Activated CD8-positive, alpha-beta memory T cell treated with anti-CD3 and anti-CD28 coated beads for 24 hours (primary cell): Measurements from ENCODE around the gene LRRC18.
A peak's percentile ranks its signal among the peaks of the same experiment; 100 is the strongest.

Source experiments
- DNase-seq: peaks from one replicate; pipeline ENCODE4 v3.0.0-alpha.2; 2020

The LRRC18 gene

GRCh38 chr10:48945441-48946130 lies 5.9 kb upstream of the LRRC18 start:
- no peak for DNase-seq

- no peak for DNase-seq
Measured at GRCh38 chr10:48944171-48944570, 4.5 kb upstream of the LRRC18 start.

- peak; percentile 7 for DNase-seq
Measured at GRCh38 chr10:48943096-48943495, 3.5 kb upstream of the LRRC18 start.

GRCh38 chr10:48941427-48942075 lies 1.9 kb upstream of the LRRC18 start:
- peak; percentile 11 for DNase-seq

DNA sequence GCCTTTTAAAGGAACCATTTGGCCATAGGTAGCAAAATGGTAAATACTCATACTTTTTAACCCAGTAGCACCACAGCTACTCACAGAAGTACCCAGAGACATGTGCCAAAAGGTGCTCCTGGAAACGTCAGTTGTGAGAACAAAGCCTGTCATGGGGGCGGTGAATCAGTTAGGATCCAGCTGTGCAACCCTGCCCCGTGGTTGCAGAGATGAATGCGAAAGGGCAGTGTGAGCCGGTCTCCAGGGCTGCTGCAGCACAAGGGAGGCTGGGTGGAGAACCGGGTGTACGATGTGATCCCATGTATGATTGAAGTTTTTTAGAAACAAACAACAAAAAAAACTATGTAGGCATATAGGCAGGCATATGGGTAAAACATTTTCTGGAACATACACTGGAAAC lies 1.3 kb upstream of the LRRC18 start:
- DNase-seq, result no peak

DNA sequence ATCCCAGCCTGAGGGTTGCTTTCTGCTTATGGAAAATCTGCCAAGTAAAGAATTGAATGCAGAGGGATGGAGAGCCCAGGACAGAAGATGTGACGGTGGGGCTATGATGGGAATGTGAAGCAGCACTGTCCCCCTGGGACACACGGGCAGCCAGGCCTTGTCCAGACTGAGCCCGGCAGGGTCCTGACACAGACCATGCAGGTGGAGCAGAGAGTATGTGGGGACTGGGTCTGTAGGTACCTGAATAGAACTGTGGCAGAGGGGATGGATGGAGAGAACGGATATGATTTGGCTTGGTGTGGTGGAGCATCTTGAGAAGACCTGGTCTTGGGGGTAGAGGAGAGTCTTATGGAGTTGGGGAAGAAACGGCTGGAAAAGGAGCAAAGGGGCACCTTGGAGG lies 732 bp upstream of the LRRC18 start:
- peak; percentile 5 for DNase-seq

DNA sequence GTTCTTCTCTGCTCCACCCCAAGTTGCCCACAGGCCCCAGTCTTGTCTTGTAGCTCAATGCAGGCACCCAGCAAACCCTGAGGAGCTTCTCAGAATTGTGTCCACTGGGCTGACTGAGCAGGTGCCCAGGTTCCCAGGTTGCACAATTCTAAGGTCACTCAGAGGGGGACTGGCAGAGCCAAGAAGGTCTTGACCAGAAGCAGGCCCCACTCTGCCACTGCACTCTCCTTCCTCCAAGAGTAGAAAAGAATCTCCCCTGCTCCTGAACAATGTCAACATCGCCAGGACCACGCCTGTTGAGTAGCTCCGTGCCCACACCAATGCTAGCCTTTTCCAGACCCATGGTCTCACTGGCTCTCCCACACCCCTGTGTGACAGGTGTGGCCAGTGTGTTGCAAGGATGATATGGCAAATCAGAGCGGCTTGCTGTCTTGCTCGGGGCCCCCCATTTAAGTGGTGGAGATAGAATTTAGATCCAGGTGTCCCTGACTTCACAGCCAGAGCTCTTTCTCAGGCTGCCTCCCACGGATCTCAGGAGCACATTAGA lies 577 bp downstream of the LRRC18 start:
- DNase-seq, result no peak

DNA sequence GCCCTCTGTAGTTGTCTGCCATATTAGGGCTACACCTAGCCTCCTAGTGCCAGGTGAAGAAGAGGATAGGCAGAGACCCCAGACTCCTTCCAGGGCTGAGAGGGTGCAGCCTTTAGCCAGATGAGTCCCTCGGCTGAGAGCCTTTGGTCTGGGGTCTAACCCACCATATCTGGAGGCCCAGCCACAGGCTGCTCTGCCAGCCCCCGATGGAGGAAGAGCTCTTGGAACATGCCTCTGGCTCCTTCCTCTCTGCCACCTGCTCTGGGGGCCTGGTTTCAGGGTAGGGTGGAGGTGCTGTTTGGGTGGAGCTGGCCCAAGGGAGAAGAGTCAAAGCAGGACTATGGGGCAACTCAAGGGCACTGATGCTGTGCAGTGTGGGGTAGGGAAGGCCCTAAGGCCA lies 1.4 kb downstream of the LRRC18 start:
- peak; percentile 32 for DNase-seq

DNA sequence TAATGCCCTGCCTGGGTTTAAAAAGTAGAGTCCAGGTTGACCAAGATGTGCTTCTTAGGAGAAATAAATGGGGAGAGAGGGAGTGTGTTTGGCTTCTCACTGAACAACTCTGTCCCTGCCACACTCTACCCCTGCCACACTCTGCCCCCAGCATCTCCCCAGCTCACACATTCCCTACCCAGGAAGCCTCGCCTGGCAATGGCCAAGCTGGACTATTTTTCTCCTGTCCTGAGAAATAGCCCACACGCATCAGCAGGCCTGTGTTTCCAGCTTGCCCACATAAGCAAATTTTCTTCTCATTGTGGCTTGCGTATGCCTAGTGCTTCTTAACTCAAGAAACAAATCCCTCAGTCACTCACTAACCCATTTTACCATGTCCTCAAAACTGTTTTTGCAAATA lies 1.8 kb downstream of the LRRC18 start:
- peak; percentile 9 for DNase-seq

DNA sequence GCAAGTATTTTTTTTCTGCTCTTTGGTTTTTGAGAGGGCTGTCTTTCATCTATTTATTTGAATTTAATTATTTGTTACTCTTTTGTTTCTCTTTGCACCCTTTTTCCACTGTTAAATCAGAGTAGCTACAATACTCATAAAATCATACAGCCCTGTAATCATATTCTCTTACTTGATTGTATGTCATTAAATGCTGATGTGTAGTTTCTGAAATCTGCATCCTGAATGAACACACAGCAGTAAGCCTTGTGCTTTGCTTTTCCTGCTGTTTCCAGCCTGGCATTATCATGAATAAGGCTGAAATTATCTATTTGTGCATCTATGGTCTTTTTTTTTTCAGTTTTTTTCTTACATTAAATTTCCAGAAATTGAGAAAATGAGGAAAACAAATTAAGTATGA lies 4.1 kb downstream of the LRRC18 start:
- DNase-seq, result no peak

- no peak for DNase-seq
Measured at GRCh38 chr10:48934672-48935501, 4.8 kb downstream of the LRRC18 start.

DNA sequence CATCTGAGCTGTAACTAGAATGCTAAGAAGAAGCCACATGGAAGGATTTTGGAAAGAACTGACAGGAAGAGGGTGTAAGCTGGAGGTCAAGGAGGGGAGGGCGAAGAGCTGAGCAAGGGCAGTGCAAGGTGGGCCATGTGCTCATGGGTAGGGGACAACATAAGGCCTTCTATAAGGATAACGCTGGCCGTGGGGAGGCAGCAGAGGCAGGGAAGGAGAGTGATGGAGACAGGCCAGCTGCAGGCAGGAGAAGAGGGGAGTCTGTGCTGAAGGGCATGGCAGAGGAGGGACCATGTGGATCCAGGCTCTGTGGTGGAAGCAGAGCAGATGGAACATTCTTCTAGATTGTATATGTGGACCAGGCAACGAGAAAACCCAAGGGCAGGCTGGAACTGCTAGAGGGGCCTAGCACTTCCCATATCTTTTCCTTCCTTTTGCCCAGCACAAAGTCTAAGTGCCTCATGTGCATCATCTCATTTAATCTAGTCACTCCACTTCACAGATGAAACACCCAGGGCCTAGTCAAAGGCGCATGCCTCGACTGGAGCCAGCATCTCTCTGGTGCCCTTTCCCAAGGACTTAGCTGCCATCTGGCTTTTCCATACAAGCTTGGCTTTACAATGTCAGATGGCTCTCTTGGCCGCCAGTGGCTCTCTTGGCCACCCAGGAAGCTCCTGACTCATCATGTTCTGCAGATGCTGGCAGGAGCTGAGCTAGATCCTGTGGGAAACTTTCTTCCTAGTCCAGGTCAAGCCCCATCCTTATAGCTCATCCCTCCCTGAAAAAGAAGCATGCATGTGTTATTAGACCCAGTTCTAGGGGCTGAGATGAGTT lies 6.6 kb downstream of the LRRC18 start:
- DNase-seq, result no peak

GRCh38 chr10:48931188-48931587 lies 8.5 kb downstream of the LRRC18 start:
- DNase-seq, result no peak

DNA sequence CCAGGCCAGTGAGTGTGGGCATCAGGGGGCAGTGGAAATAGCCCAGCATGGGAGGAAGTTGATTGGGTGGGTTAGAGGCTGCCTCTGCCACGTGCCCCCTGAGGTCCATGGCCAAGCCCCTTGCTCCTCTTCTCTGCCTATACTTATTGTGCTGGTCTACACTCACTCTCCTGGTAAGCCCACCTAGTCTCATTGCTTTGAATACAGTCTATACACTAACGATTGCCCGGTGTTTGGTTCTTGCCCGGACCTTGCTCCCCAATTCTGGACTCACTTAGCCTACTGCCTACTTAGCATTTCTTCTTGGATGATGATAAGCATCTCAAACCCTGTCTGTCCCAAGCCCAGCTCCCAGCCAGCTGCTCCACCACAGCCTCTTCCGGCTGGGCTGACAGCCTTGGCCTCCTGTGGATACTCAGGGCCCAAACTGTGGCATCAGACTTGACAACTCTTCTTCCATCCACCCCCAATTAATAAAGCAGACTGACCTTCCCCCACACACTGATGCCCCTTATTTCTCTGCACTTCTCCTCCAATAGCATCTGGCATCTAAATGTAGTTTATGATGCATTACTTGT lies 10.1 kb downstream of the LRRC18 start:
- DNase-seq, result no peak

DNA sequence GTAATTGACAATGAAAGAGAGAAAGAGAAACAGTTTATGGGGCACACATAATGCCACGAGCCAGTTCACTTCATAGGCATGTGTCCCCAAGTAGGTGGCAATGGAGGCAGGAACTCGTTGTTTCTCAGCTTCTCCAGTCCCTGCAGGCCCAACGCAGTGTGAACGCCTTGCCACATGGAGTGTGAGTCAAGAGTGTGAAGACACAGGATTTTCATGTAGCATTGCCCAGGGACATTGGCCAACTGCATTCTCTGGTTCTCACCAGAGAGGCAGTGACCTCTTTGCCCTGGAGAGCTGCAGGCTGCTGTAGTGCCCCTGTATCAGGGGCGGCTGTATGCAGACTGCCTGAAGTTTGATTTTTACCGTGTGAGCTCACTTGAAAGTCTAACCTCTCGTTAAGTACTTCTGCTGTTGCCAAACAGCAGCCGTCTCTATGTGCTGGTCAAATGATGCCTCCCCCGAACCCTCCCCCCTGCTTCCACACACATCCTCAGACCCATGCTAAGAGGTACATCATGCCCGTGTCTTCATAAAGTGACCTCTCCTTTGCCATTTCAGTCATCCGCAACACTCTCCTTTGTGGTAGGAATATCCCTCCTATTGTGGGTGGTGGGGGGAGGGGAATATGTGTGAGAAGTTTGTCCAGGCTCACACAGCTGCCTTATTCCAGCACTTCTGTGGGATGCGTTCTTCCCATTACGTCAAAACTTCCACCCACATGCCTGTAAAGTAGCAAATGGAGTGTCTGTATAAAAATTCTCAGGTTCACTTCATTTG lies 12.7 kb downstream of the LRRC18 start:
- no peak for DNase-seq

DNA sequence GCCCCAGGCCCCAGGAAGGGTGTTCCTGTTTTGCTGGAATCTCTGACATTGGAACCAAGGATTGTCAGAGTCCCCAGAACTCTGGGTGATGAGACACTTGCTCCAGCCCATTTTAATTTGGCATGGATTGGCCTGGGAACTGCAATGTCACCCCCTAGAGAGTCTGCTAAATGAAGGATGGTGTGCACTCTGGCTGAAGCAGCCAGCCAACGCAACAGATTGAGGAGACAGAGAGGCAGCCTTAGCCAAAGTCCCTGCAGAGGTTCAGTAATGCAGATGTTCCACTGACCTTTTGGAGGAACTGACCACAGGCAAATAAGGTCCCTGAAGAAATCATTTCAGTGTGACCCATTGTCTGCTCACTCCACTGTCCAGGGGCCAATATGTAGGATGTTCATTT lies 13.4 kb downstream of the LRRC18 start:
- DNase-seq, result no peak

DNA sequence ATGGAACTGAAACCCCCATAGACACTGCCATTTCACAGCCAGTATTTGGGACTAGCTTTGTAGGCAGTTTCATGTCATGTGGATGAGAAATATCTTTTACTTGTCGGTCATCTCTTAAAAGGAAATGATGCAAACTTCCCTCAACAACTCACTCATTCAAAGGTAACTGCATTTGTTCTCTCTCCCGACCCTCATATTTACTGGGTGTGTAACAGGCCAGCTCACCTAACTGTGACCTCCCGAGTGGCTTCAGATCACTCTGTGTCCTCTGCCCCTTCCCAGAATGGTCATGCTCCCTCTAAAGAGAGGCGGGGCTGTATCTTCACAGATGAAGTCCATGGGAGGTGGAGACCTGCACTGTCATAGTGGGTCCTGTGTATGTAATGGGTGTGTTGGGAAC lies 14.7 kb downstream of the LRRC18 start:
- no peak for DNase-seq

DNA sequence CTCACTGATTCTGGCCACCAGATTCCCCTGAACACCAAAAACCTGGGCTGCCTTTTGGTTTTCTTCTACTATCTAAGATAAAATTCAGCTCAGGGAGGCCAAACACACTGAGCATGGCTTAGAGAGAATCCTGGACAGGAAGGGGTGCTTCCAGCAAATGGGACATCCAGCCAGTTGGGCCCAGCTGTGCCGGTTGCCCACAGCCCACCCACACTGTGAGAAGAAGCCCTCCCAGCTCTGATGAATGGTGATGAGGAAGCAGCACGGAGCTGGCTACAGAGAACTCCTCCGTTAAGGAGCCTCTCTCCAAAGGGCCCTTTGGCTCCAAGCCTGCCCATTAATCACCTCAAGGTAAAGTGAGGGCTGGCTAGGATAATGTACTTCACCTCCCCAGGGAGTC lies 15.9 kb downstream of the LRRC18 start:
- DNase-seq, result no peak

GRCh38 chr10:48913674-48914073 lies 26.0 kb downstream of the LRRC18 start:
- DNase-seq, result no peak

DNA sequence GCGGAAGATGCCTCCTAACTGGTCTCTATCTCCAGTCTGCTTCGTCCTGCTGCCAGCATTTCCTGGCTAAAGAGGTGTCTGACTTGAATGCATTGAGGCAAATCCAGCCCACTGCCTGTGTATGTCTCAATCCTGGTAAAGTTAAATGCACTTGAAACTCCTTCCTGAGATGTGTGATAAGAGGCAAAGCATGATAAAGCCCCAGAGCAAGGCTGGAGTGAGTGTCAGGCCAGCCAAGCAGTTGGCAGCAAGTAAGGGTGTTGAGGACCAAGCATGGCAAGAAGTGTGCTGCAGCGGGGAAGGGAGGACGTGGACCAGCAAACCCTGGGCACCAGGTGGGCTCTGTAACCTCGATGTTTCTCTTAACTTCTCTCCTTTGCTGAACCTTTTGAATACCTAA lies 29.1 kb downstream of the LRRC18 start:
- DNase-seq, result no peak

DNA sequence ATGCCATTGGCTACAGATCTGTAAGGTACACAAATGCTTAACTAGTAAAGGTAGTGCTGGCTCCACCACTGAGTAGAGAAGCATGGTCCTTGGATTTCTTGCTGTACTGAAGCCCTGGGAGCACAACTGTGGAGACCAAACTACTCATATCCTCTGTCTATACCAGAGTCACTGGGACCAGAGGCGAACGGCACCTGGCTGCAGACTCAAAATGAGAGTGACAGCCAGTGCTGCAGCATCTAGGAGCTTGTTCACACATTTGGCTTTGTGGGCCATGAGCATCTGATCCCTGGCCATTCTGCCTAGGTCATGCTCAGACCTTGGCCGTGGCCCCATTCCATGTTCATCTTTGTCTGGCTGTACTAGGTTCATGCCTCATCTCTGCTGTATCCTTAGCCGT lies 31.9 kb downstream of the LRRC18 start:
- DNase-seq, result no peak

DNA sequence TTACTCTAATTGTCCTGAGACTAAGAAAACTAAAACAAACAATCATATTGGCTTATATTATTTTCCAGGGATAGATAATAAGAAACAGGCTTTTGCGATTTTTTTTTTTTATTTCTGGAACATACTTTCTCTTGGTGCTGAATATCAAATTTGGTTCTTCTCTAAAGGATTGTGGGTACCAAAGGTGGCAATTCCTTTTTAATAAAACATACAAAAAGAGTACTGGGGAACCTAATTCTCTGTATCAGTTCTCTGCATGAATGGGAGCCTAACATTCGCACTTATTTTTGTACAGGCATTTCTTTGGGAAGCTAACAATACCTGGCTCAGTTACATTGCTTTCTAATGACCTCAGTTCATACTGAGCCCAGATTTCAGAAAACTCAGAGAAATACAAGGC lies 32.8 kb downstream of the LRRC18 start:
- DNase-seq, result no peak
